Neural cell (in vitro differentiated cells): Measurements from ENCODE around the gene MOGAT3. TPM values are rescaled to one million over a fixed set of nuclear protein-coding genes. Genes with fewer than 3 reads are reported as not detected.

ENCODE experiments used
- H2AFZ ChIP-seq: fragments of 200-600, 300-800 bp; sonication (generic), shearing (Covaris generic); 2 replicates; pipeline ENCODE4 v1.6.0; 2014; ENCODE audit warnings: low read depth, mild to moderate bottlenecking, antibody characterized with exemption, low read length, moderate library complexity
- H3F3A ChIP-seq: fragments of 200-600 bp; shearing (Covaris generic); 2 replicates; pipeline ENCODE4 v1.6.1; 2016; ENCODE audit warnings: mild to moderate bottlenecking, moderate library complexity, mixed read lengths, antibody characterized with exemption, low read length; ENCODE audit not compliant: insufficient read depth, poor library complexity, severe bottlenecking
- H3K27ac ChIP-seq: fragments of 200-600, 300-800 bp; sonication (generic), shearing (Covaris generic); 2 replicates; pipeline ENCODE4 v1.5.1; 2014; ENCODE audit warnings: mild to moderate bottlenecking, low read length, moderate library complexity
- H3K27me3 ChIP-seq: fragments of 300-800, 200-600 bp; sonication (generic), shearing (Covaris generic); 2 replicates; pipeline ENCODE4 v1.6.0; 2014; ENCODE audit warnings: mild to moderate bottlenecking, low read depth, low read length, moderate library complexity; ENCODE audit not compliant: insufficient read depth
- H3K36me3 ChIP-seq: fragments of 300-800, 200-600 bp; sonication (generic), shearing (Covaris generic); 2 replicates; pipeline ENCODE4 v1.5.1; 2014; ENCODE audit warnings: mild to moderate bottlenecking, antibody characterized with exemption, low read length, moderate library complexity; ENCODE audit not compliant: insufficient read depth
- H3K4me2 ChIP-seq: fragments of 300-800, 200-600 bp; sonication (generic), shearing (Covaris generic); 2 replicates; pipeline ENCODE4 v1.6.0; 2014; ENCODE audit warnings: mild to moderate bottlenecking, low read length
- H3K4me3 ChIP-seq: fragments of 300-800, 200-600 bp; sonication (generic), shearing (Covaris generic); 2 replicates; pipeline ENCODE4 v1.5.1; 2014; ENCODE audit warnings: mild to moderate bottlenecking, low read length, moderate library complexity
- H3K79me2 ChIP-seq: fragments of 200-600 bp; shearing (Covaris generic); replicated peaks from 2 replicates; pipeline ENCODE4 v1.6.0; 2014; ENCODE audit warnings: mild to moderate bottlenecking, low read length, moderate library complexity; ENCODE audit not compliant: insufficient read depth
- H3K9ac ChIP-seq: fragments of 300-800, 200-600 bp; sonication (generic), shearing (Covaris generic); 2 replicates; pipeline ENCODE4 v1.6.1; 2016; ENCODE audit warnings: mild to moderate bottlenecking, low read length, mixed read lengths
- H3K9me2 ChIP-seq: fragments of 200-600 bp; shearing (Covaris generic); 2 replicates; pipeline ENCODE4 v1.6.1; 2016; ENCODE audit warnings: mild to moderate bottlenecking, low read length, mixed read lengths; ENCODE audit not compliant: insufficient read depth
- H3K9me3 ChIP-seq: fragments of 200-600, 300-800 bp; sonication (generic), shearing (Covaris generic); 2 replicates; pipeline ENCODE4 v1.6.1; 2016; ENCODE audit warnings: mild to moderate bottlenecking, mixed run types, low read length, moderate library complexity, mixed read lengths
- H4K20me1 ChIP-seq: fragments of 200-600 bp; shearing (Covaris generic); 2 replicates; pipeline ENCODE4 v1.6.1; 2016; ENCODE audit warnings: mild to moderate bottlenecking, mixed run types; ENCODE audit not compliant: insufficient read depth
- EP300 ChIP-seq: fragments of 450-650 bp; conservative IDR thresholded peaks from 2 replicates; pipeline ENCODE4 v1.6.1; 2014; ENCODE audit warnings: antibody characterized with exemption, mild to moderate bottlenecking, moderate library complexity; ENCODE audit not compliant: poor library complexity, severe bottlenecking
- EZH2 ChIP-seq: fragments of 200-600, 300-800 bp; shearing (Covaris generic), sonication (generic); IDR thresholded peaks from 2 replicates; pipeline ENCODE4 v1.6.1; 2014; ENCODE audit warnings: antibody characterized with exemption, low read length, borderline replicate concordance, mild to moderate bottlenecking; ENCODE audit not compliant: insufficient read depth, poor library complexity, severe bottlenecking
- MXI1 ChIP-seq: fragments of 450-650 bp; conservative IDR thresholded peaks from 2 replicates; pipeline ENCODE4 v1.6.1; 2014; ENCODE audit warnings: antibody characterized with exemption, mild to moderate bottlenecking; ENCODE audit not compliant: poor library complexity, severe bottlenecking
- POLR2AphosphoS5 ChIP-seq: IDR thresholded peaks from 2 replicates; pipeline ENCODE4 v1.6.1; 2012
- RAD21 ChIP-seq: fragments of 450-650 bp; conservative IDR thresholded peaks from 2 replicates; pipeline ENCODE4 v1.6.1; 2014; ENCODE audit warnings: antibody characterized with exemption, mild to moderate bottlenecking, moderate library complexity
- SMC3 ChIP-seq: fragments of 450-650 bp; conservative IDR thresholded peaks from 2 replicates; pipeline ENCODE4 v1.6.1; 2014; ENCODE audit warnings: antibody characterized with exemption, mild to moderate bottlenecking, moderate library complexity; ENCODE audit not compliant: poor library complexity
- TAF1 ChIP-seq: IDR thresholded peaks from 2 replicates; pipeline ENCODE4 v1.6.1; 2012; ENCODE audit warnings: low read depth
- polyA plus RNA-seq: library from polyadenylated mRNA; depleted of rRNA; stranded (reverse); fragments of >200 nt; gene quantifications from 2 replicates; pipeline ENCODE4 v1.2.3, GENCODE V29; 2014
- TF ChIP-seq, protein P1 (sequence below): fragments of 450-650 bp; IDR thresholded peaks from 2 replicates; pipeline ENCODE4 v1.5.1; 2014; ENCODE audit warnings: antibody characterized with exemption, mild to moderate bottlenecking, moderate library complexity; ENCODE audit not compliant: poor library complexity, severe bottlenecking
- TF ChIP-seq, protein P2 (sequence below): IDR thresholded peaks from 2 replicates; pipeline ENCODE4 v1.6.1; 2012; ENCODE audit warnings: borderline replicate concordance

MOGAT3 gene
- polyA plus RNA-seq, 1 donor from 2014 or later, result not detected

DNA sequence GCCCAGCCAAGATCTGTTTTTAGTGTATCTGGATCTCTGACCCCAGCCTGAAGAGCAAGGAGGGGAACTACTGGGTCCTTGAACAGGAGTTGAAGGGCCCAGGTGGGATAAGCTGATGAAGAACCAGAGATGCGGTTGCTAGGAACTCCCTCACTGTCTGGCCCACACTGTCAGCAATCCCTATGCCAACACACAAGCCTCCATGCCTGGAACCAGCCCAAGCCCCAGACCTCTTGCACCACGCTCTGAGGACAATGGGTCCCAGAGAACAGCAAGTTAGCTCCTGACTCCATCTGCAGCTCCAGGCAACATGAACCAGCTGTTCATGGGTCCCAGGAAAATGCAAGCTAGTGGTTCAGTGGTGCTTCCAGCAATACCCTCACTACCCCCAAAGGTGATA, 23.2 kb downstream of the MOGAT3 start:
- Histone ChIP-seq H4K20me1 (no peaks in the 10 kb centered on the region), H3K27ac (no peak overlapping the region), H3K9me3 (no peaks in the 10 kb centered on the region), H3K79me2 (no peaks in the 10 kb centered on the region), H3K36me3 (no peaks in the 10 kb centered on the region), H3K9me2 (no peaks in the 10 kb centered on the region), H3K9ac (no peak overlapping the region), H3K4me3 (no peak overlapping the region), H2AFZ (no peak overlapping the region), H3F3A (no peaks in the 10 kb centered on the region), H3K27me3 (peaks cover 58% of the 10 kb centered on the region), H3K4me2 (no peak overlapping the region)
- TF ChIP-seq MXI1, result no peak
- no peak for TF ChIP-seq TAF1
- TF ChIP-seq, protein P1, sequence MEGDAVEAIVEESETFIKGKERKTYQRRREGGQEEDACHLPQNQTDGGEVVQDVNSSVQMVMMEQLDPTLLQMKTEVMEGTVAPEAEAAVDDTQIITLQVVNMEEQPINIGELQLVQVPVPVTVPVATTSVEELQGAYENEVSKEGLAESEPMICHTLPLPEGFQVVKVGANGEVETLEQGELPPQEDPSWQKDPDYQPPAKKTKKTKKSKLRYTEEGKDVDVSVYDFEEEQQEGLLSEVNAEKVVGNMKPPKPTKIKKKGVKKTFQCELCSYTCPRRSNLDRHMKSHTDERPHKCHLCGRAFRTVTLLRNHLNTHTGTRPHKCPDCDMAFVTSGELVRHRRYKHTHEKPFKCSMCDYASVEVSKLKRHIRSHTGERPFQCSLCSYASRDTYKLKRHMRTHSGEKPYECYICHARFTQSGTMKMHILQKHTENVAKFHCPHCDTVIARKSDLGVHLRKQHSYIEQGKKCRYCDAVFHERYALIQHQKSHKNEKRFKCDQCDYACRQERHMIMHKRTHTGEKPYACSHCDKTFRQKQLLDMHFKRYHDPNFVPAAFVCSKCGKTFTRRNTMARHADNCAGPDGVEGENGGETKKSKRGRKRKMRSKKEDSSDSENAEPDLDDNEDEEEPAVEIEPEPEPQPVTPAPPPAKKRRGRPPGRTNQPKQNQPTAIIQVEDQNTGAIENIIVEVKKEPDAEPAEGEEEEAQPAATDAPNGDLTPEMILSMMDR, result no peak
- TF ChIP-seq, protein P2, sequence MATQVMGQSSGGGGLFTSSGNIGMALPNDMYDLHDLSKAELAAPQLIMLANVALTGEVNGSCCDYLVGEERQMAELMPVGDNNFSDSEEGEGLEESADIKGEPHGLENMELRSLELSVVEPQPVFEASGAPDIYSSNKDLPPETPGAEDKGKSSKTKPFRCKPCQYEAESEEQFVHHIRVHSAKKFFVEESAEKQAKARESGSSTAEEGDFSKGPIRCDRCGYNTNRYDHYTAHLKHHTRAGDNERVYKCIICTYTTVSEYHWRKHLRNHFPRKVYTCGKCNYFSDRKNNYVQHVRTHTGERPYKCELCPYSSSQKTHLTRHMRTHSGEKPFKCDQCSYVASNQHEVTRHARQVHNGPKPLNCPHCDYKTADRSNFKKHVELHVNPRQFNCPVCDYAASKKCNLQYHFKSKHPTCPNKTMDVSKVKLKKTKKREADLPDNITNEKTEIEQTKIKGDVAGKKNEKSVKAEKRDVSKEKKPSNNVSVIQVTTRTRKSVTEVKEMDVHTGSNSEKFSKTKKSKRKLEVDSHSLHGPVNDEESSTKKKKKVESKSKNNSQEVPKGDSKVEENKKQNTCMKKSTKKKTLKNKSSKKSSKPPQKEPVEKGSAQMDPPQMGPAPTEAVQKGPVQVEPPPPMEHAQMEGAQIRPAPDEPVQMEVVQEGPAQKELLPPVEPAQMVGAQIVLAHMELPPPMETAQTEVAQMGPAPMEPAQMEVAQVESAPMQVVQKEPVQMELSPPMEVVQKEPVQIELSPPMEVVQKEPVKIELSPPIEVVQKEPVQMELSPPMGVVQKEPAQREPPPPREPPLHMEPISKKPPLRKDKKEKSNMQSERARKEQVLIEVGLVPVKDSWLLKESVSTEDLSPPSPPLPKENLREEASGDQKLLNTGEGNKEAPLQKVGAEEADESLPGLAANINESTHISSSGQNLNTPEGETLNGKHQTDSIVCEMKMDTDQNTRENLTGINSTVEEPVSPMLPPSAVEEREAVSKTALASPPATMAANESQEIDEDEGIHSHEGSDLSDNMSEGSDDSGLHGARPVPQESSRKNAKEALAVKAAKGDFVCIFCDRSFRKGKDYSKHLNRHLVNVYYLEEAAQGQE, result no peak
- no peak for TF ChIP-seq EP300
- TF ChIP-seq RAD21, result no peak
- TF ChIP-seq POLR2AphosphoS5, result no peak
- no peak for TF ChIP-seq SMC3

- no peak overlapping the region for H3K4me3 ChIP-seq
- no peak overlapping the region for H3K9ac ChIP-seq
- H2AFZ ChIP-seq, result no peak overlapping the region
- no peaks in the 10 kb centered on the region for H3K9me2 ChIP-seq
- H3K4me2 ChIP-seq, result no peak overlapping the region
- no peaks in the 10 kb centered on the region for H3K79me2 ChIP-seq
- H3F3A ChIP-seq, result no peaks in the 10 kb centered on the region
- TF ChIP-seq RAD21 (no peak), POLR2AphosphoS5 (no peak), SMC3 (no peak), MXI1 (no peak), EZH2 (no peak), TAF1 (no peak), EP300 (no peak)
- TF ChIP-seq, protein P1, result no peak
- TF ChIP-seq, protein P2, result no peak
- H4K20me1 ChIP-seq, result no peaks in the 10 kb centered on the region
- no peaks in the 10 kb centered on the region for H3K9me3 ChIP-seq
- H3K36me3 ChIP-seq, result no peaks in the 10 kb centered on the region
- peaks cover 71% of the 10 kb centered on the region for H3K27me3 ChIP-seq
- H3K27ac ChIP-seq, result no peak overlapping the region
These were observed 25.2 kb downstream of the MOGAT3 start for GRCh38 chr7:101175664-101176063.
